Naive B cell (primary cell): Measurements from ENCODE around the gene AMN. TPM values are rescaled to one million over a fixed set of nuclear protein-coding genes. Genes with fewer than 3 reads are reported as not detected.
"Not testable (repeated sequence)": the region's sequence is repeated elsewhere in the genome, so short reads cannot be mapped to it uniquely, and the experiment has no call there.

ENCODE experiments used
- ATAC-seq, 2 donors: fragments of 150-1000 bp; cut with Tn5 transposase; 2 replicates each; pipeline ENCODE4 v1.10.0; 2021; ENCODE audit warnings: low read depth in 2 of 2, mild to moderate bottlenecking in 2 of 2, moderate library complexity in 2 of 2
- DNase-seq: peaks from one replicate; pipeline ENCODE4 v3.0.0; 2022
- H3K27ac Mint-ChIP-seq, 6 donors: one replicate each; pipeline ENCODE4 v1.8.0; 2020 to 2022; ENCODE audit warnings: mild to moderate bottlenecking in 6 of 6, mixed read lengths in 6 of 6, moderate library complexity in 5 of 6, inconsistent platforms in 2 of 6
- H3K27me3 Mint-ChIP-seq, 3 donors: one replicate each; pipeline ENCODE4 v1.8.0; 2021 to 2022; ENCODE audit warnings: mixed read lengths in 3 of 3, mild to moderate bottlenecking in 1 of 3
- H3K36me3 Mint-ChIP-seq, 2 donors: one replicate each; pipeline ENCODE4 v1.8.0; 2020 to 2022; ENCODE audit warnings: mixed read lengths in 2 of 2, inconsistent platforms in 1 of 2, mild to moderate bottlenecking in 1 of 2
- H3K4me1 Mint-ChIP-seq, 3 donors: one replicate each; pipeline ENCODE4 v1.8.0; 2020 to 2022; ENCODE audit warnings: mixed read lengths in 3 of 3, inconsistent platforms in 1 of 3, mild to moderate bottlenecking in 1 of 3, moderate library complexity in 1 of 3
- H3K4me3 Mint-ChIP-seq, 8 donors: one replicate each; pipeline ENCODE4 v1.8.0; 2020 to 2022; ENCODE audit warnings: mild to moderate bottlenecking in 8 of 8, mixed read lengths in 8 of 8, moderate library complexity in 8 of 8, inconsistent platforms in 2 of 8
- H3K9me3 Mint-ChIP-seq, 7 donors: one replicate each; pipeline ENCODE4 v1.8.0; 2020 to 2022; ENCODE audit warnings: mixed read lengths in 7 of 7, mild to moderate bottlenecking in 5 of 7, inconsistent platforms in 2 of 7, moderate library complexity in 1 of 7
- polyA plus RNA-seq, 6 donors: library from polyadenylated mRNA; unstranded; fragments of 300-500 nt; fragmentation: Illumina TruSeq; gene quantifications; one replicate each; pipeline ENCODE4 v1.2.3, GENCODE V29; 2021; ENCODE audit warnings: low read depth in 6 of 6

The AMN gene
- polyA plus RNA-seq, 6 donors from 2014 or later, result 1.8 to 5.7 (median 2.4) TPM

DNA sequence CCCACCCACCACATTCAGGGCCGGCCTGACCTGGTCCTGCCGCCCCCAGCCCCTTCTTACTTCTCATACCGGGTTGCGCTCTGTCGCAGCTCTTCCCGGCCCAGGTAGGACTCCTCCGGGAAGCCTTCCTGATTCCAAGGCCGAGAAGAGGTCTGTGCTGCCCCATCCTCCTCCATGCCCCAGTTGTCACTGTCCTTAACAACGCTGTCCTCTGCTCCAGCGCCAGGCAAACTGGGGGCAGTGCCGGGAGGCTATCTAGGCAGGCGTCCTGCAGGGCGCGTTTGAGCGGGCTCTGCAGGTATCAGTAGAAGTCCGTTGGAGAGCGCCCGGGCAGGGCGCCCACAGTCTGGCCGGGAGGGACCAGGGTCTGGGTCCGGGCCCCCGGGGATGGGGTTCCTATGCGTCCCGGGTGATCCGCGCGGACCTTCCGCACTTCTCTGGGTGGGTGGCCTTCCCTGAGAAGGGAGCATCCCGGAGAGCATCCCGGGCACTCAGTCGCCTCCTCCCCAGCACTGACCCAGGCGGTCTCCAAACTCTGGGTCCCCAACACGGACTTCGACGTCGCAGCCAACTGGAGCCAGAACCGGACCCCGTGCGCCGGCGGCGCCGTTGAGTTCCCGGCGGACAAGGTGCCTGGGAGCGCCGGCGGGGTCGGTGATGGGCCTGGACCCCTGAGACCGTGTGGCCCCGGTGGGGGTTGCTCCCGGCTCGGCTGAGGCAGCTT, 900 bp downstream of the AMN start:
- Mint-ChIP-seq H3K9me3 (no peaks in the 10 kb centered on the region), H3K27me3 (peaks cover 6 to 23% (median 12%) of the 10 kb centered on the region in 3 donors), H3K27ac (peak overlapping the region in 2 of 6 donors; percentile 37 to 43), H3K4me1 (peaks cover 17 to 25% (median 21%) of the 10 kb centered on the region in 3 donors), H3K36me3 (peaks cover 0 to 7% of the 10 kb centered on the region in 2 donors), H3K4me3 (peak overlapping the region in 7 of 8 donors; percentile 66 to 91 (median 80))
- ATAC-seq, result no peak
- DNase-seq, result no peak

DNA sequence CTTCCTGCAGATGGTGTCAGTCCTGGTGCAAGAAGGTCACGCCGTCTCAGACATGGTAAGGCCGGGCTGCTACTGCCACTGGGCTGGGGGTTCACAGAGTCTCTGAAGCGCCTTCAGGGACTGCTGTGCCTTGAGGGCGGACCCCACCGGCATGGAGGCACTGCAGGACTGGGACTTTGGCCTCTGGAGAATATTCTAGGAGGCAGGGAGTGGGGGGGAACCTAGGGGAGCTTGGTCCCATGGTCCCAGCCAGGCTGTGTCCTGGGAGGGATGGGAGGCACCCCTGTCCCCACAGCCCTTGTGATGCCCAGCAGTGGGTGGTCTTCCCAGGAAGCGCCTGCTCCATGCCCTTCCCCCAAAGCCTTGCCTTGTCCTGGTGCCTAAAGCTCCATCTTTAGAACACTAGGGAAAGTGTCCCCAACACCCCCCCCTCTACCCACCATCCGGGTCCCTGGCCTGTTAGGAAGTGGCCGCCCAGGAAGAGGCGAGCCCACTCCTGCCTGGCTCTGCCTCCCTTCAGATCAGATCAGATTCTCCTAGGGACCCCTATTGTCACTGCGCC, 1.5 kb downstream of the AMN start:
- Mint-ChIP-seq H3K9me3 (no peaks in the 10 kb centered on the region), H3K4me1 (peaks cover 17 to 25% (median 23%) of the 10 kb centered on the region in 3 donors), H3K27me3 (peaks cover 6 to 23% (median 12%) of the 10 kb centered on the region in 3 donors), H3K27ac (peak overlapping the region in 1 of 6 donors; percentile 28), H3K36me3 (peaks cover 0 to 7% of the 10 kb centered on the region in 2 donors), H3K4me3 (peak overlapping the region in 5 of 8 donors; percentile 33 to 59 (median 45))
- ATAC-seq, result no peak
- no peak for DNase-seq

DNA sequence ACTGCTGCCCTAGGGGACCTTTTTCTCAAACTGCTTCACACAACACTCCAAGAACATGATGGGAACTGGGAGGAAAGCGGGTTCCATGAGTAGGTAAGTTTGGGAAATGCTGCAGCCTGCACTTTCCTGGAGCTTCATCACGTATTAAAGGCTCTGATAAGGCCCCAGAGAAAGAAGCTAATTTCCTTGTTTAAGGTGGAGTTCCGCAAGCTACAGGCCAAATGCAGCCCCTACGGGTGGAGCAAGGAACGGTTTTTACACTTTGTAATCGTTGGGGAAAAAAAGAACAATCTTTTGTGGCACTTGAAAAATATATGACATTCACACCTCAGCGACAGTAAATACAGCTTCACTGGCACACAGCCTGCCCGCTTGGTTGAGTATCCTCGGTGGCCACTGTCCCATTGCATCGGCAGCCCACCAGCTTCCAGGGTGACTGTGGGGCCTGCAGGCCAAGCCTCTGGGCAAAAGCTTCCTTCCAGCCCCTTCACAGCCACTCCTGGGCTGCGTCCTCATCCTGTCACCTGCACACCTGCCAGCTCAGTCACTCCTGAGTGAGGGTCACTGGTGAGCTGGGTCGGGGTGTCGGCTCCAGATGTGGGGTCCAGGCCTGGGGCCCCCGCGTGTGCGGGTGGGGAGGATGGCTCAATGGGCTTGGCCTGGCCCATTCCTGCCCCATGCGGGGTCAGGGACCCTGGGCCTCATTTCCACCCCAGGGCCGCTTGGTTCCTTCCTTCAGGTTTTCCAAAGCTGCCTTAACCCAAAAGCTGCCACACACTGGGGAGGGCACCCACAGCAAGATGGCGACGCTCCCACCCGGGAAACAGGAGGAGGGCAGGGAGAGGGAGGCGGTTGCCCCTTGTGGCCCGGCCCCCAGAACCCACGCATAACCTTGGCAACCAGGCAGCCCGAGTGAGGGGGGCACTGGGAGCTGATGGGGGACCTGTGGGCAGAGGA, 2.4 kb downstream of the AMN start:
- H3K27me3 Mint-ChIP-seq, result peaks cover 6 to 23% (median 12%) of the 10 kb centered on the region in 3 donors
- ATAC-seq (no peak), DNase-seq (no peak)
- no peaks in the 10 kb centered on the region for H3K9me3 Mint-ChIP-seq
- peaks cover 17 to 25% (median 23%) of the 10 kb centered on the region in 3 donors for H3K4me1 Mint-ChIP-seq
- H3K36me3 Mint-ChIP-seq, result peaks cover 0 to 7% of the 10 kb centered on the region in 2 donors
- peak overlapping the region in 5 of 8 donors; percentile 33 to 59 (median 45) for H3K4me3 Mint-ChIP-seq
- no peak overlapping the region for H3K27ac Mint-ChIP-seq

DNA sequence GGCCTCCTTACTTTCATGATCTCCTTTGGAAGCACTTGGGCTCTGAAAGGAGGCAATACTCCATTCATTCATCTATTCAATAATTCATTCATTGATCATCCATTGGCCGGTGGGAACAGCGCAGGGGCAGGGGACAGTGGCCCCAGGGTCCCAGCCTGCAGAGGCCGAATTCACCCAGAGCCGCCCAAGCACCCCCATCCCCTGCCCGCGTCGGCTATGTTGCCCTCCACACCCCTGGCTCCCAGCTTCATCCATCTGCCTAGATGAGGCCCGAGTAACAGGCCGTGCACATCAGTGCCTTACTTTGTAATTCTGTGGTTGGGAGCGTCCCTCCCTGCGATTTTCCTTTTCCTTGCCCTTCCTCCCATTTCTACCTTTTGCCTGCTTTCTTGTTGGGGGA, 3.2 kb downstream of the AMN start:
- no peak for DNase-seq
- peak overlapping the region in 1 of 6 donors; percentile 85 for H3K27ac Mint-ChIP-seq
- H3K36me3 Mint-ChIP-seq, result peaks cover 0 to 7% of the 10 kb centered on the region in 2 donors
- peak overlapping the region in 2 of 8 donors; percentile 2 to 64 for H3K4me3 Mint-ChIP-seq
- no peaks in the 10 kb centered on the region for H3K9me3 Mint-ChIP-seq
- peaks cover 17 to 25% (median 23%) of the 10 kb centered on the region in 3 donors for H3K4me1 Mint-ChIP-seq
- ATAC-seq, result no peak
- peaks cover 6 to 23% (median 12%) of the 10 kb centered on the region in 3 donors for H3K27me3 Mint-ChIP-seq

DNA sequence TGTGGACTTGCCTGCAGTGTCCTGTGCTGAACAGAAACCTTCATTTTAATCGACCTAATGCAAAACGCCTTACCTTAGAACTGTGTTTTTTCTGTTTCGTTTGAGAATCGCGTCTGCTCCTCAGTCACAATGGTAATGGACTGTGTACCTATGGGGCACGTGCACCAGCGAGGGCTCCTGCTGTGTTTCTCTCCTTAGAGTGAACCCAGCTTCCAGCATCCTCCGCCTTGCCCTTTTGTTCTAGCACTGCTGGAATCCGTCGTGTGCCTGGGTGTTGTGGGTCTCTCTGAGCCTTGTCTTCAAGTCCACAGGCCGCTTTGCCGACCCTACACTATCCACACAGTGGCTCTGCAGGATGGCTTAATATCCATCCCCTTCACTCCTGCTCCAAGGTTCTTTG, 3.6 kb downstream of the AMN start:
- DNase-seq (no peak), ATAC-seq (no peak)
- Mint-ChIP-seq H3K4me3 (peak overlapping the region in 4 of 8 donors; percentile 2 to 64 (median 30)), H3K27ac (peak overlapping the region in 2 of 6 donors; percentile 46 to 85), H3K36me3 (peaks cover 0 to 7% of the 10 kb centered on the region in 2 donors), H3K4me1 (peaks cover 17 to 25% (median 23%) of the 10 kb centered on the region in 3 donors), H3K27me3 (peaks cover 6 to 23% (median 12%) of the 10 kb centered on the region in 3 donors), H3K9me3 (no peaks in the 10 kb centered on the region)

DNA sequence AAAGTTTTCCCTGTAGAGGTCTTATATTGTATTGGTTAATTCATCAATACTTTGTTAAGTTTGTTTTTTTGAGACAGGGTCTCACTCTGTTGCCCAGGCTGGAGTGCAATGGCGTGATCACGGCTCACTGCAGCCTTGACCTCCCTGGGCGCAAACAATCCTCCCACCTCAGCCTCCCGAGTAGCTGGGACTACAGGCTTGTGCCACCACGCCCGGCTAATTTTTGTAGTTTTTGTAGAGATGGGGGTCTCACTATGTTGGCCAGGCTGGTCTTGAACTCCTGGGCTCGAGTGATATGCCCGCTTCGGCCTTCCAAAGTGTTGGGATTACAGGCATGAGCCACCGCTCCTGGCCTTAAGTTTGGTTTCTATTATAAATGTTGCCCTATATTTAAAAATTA, 4.4 kb downstream of the AMN start:
- H3K27me3 Mint-ChIP-seq, result peaks cover 6 to 28% (median 12%) of the 10 kb centered on the region in 3 donors
- ATAC-seq, result not testable (repeated sequence)

DNA sequence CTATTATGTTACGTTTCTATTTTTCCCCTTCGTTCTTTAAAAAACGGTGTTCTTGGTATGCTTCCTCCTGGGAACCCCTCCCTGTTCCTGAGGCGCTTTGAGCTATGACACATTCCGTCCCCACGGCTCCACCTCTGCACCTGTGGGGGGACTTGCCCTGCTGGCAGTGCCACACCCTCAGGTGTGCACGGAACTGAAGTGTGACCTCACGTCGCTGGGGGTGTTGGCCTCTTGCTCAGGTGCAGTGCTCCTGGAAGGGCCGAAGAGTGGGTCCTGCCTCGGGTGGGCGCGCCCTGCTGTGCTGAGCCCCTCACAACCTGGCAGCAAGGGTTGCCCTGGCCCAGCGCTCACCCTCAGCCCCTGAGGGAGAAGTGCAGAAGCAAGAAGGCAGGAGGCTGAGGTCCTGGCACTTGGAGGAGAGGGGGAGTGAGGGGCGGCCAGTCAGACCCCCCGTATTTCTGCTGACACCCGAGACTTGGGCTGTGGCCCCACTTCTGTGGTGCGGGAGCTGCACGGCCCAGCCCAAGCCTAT, 4.9 kb downstream of the AMN start:
- H3K9me3 Mint-ChIP-seq, result no peaks in the 10 kb centered on the region
- ATAC-seq, result no peak
- no peak for DNase-seq
- peak overlapping the region; percentile 57 to 90 (median 78) for H3K4me3 Mint-ChIP-seq
- peaks cover 17 to 25% (median 23%) of the 10 kb centered on the region in 3 donors for H3K4me1 Mint-ChIP-seq
- H3K36me3 Mint-ChIP-seq, result peaks cover 0 to 7% of the 10 kb centered on the region in 2 donors
- H3K27me3 Mint-ChIP-seq, result peaks cover 6 to 32% (median 12%) of the 10 kb centered on the region in 3 donors
- H3K27ac Mint-ChIP-seq, result peak overlapping the region in 3 of 6 donors; percentile 56 to 92 (median 60)

More for the DNA sequence above, 4.4 kb downstream of the AMN start:
- DNase-seq, H3K9me3 Mint-ChIP-seq, H3K36me3 Mint-ChIP-seq, H3K27ac Mint-ChIP-seq: not testable (repeated sequence)
- peak overlapping the region in 2 of 8 donors; percentile 74 to 81 for H3K4me3 Mint-ChIP-seq
- peaks cover 17 to 25% (median 23%) of the 10 kb centered on the region in 3 donors for H3K4me1 Mint-ChIP-seq

DNA sequence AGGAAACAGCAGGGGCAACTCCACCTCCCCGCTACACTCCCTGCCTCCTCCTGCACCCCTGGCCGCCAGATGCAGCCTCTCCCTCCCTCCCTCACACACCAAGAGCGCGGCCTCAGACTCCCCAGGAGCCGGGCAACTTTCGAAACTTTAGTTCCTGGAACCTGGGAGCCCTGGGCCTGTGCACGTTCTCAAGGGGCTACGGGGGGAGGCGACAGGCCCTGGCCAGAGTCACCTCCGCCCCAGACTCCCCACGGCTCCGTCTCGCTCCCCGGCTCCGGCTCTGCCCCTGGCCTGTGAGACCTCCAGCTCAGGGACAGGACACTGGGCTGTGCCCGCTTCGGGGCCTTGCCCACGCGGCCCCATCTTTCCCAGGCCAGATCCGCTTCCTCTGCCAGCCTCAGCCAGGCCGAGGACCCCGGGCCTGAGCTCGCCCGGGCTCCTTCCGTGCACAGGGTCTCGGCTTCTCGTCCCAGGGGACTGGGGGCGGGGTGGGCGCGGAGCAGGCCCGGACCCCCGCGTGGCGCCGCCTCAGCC, 5.5 kb downstream of the AMN start:
- ATAC-seq (peak; percentile 19 to 35), DNase-seq (no peak)
- Mint-ChIP-seq H3K9me3 (no peaks in the 10 kb centered on the region), H3K4me1 (peaks cover 17 to 24% (median 23%) of the 10 kb centered on the region in 3 donors), H3K27me3 (peaks cover 6 to 31% (median 12%) of the 10 kb centered on the region in 3 donors), H3K4me3 (peak overlapping the region; percentile 74 to 94 (median 85)), H3K27ac (peak overlapping the region in 4 of 6 donors; percentile 39 to 82 (median 58)), H3K36me3 (peaks cover 0 to 7% of the 10 kb centered on the region in 2 donors)

DNA sequence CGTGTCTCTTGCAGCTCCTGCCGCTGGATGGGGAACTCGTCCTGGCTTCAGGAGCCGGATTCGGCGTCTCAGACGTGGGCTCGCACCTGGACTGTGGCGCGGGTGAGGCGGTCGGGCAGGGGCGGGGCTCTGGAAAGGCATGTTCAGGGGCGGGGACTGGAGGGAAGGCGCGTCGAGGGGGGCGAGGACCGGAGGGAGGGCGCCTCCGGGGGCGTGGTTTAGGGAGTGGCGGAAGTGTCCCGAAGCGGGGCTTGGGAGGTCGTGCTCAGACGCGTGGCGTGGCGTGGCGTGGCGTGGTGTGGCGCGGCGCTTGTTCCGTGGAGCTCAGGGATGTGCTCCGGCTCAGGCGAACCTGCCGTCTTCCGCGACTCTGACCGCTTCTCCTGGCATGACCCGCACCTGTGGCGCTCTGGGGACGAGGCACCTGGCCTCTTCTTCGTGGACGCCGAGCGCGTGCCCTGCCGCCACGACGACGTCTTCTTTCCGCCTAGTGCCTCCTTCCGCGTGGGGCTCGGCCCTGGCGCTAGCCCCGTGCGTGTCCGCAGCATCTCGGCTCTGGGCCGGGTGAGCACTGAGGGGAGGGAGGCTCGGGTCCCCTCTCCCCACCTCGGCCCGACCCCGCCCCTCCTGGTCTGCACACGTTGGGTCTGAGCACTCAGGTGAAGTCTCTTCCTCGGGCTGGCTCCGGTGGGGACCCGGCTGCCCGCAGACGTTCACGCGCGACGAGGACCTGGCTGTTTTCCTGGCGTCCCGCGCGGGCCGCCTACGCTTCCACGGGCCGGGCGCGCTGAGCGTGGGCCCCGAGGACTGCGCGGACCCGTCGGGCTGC, 6.2 kb downstream of the AMN start:
- H3K9me3 Mint-ChIP-seq, result no peaks in the 10 kb centered on the region
- peak; percentile 83 to 84 for ATAC-seq
- H3K27me3 Mint-ChIP-seq, result peaks cover 6 to 26% (median 12%) of the 10 kb centered on the region in 3 donors
- H3K27ac Mint-ChIP-seq, result peak overlapping the region in 4 of 6 donors; percentile 39 to 87 (median 82)
- H3K4me3 Mint-ChIP-seq, result peak overlapping the region; percentile 74 to 94 (median 85)
- peaks cover 14 to 20% (median 20%) of the 10 kb centered on the region in 3 donors for H3K4me1 Mint-ChIP-seq
- peaks cover 0 to 7% of the 10 kb centered on the region in 2 donors for H3K36me3 Mint-ChIP-seq
- DNase-seq, result peak; percentile 82

DNA sequence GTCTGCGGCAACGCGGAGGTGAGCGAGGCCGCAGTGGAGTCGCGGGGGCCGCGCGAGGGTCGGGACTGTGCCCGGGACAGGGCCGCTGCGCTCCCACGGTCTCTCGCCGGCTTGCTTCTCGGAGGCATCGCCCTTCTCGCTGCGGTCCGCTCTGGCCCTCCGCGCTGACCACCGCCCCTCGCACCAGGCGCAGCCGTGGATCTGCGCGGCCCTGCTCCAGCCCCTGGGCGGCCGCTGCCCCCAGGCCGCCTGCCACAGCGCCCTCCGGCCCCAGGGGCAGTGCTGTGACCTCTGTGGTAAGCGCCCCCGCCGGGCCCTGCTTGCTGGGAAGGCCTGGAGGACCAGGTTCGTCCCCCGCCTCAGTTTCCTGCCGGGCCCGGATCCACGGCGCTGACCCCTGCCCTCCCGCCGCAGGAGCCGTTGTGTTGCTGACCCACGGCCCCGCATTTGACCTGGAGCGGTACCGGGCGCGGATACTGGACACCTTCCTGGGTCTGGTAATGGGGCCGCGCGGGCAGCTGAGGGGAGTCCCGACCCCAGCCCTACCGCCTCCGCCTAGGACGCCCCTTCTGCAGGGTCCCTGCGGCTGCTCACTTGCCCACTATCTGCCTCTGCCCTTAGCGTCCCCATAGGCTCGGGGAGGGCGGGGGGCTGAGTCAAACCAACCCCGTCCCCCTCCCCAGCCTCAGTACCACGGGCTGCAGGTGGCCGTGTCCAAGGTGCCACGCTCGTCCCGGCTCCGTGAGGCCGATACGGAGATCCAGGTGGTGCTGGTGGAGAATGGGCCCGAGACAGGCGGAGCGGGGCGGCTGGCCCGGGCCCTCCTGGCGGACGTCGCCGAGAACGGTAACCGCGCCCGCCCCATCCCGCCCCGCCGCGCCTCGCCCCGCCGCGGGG, 7.0 kb downstream of the AMN start:
- H3K27me3 Mint-ChIP-seq, result peaks cover 6 to 22% (median 12%) of the 10 kb centered on the region in 3 donors
- DNase-seq, result no peak
- H3K9me3 Mint-ChIP-seq, result no peaks in the 10 kb centered on the region
- peak overlapping the region in 7 of 8 donors; percentile 9 to 75 (median 62) for H3K4me3 Mint-ChIP-seq
- no peak for ATAC-seq
- H3K36me3 Mint-ChIP-seq, result peaks cover 0 to 7% of the 10 kb centered on the region in 2 donors
- H3K27ac Mint-ChIP-seq, result peak overlapping the region in 1 of 6 donors; percentile 15
- H3K4me1 Mint-ChIP-seq, result peaks cover 9 to 17% (median 12%) of the 10 kb centered on the region in 3 donors
